ENCODE data around the gene UBE2Z. TPM values are rescaled to one million over a fixed set of nuclear protein-coding genes. Genes with fewer than 3 reads are reported as not detected.

UBE2Z gene
- total and polyA plus RNA-seq, 2 of the 13 experiments (the other 11 are each of a cell fraction or from before 2014, with no cell fraction given): 63.2 to 122 TPM

- TF ChIP-seq ZNF569 (CRISPR knock-in tag; IDR thresholded peaks at IDR 0.05; ENCODE audit: borderline replicate concordance) (no peak), ARNT (IDR thresholded peaks at IDR 0.05) (no peak), ZNF790 (CRISPR knock-in tag; IDR thresholded peaks at IDR 0.05; ENCODE audit: borderline replicate concordance) (peak; percentile 65; the same call in 1 of the 2 replicates), ZNF275 (CRISPR knock-in tag; IDR thresholded peaks at IDR 0.05; ENCODE audit: borderline replicate concordance) (peak; percentile 91; the same call in 1 of the 2 replicates), RBAK (CRISPR knock-in tag; IDR thresholded peaks at IDR 0.05) (no peak), ZNF124 (CRISPR knock-in tag; IDR thresholded peaks at IDR 0.05) (peak; percentile 83; the same call in 1 of the 2 replicates), ZNF670 (CRISPR knock-in tag; IDR thresholded peaks at IDR 0.05; ENCODE audit: borderline replicate concordance) (0 out of 2 replicates have a peak, but pooled peaks have one; percentile 60), CREB1 (IDR thresholded peaks at IDR 0.05) (0 out of 2 replicates have a peak, but pooled peaks have one; percentile 32), CREB1 (CRISPR knock-in tag; IDR thresholded peaks at IDR 0.05) (peak; percentile 82), EP300 (IDR thresholded peaks at IDR 0.05; ENCODE audit: low read depth in 2 of 2, low read length in 2 of 2) (0 out of 4 replicates have a peak, but pooled peaks of 1 of the 2 experiments have one; percentile 43), EP300 (CRISPR knock-in tag; IDR thresholded peaks at IDR 0.05; ENCODE audit: borderline replicate concordance) (peak; percentile 64), ZBTB40 (IDR thresholded peaks at IDR 0.05) (no peak), ZBTB40 (CRISPR knock-in tag; IDR thresholded peaks at IDR 0.05) (peak; percentile 63; the same call in 1 of the 2 replicates), SKI (IDR thresholded peaks at IDR 0.05; ENCODE audit: partially characterized antibody) (peak; percentile 64), KDM3A (CRISPR knock-in tag; IDR thresholded peaks at IDR 0.05; ENCODE audit: low read depth) (peak; percentile 98), ZNF691 (CRISPR knock-in tag; IDR thresholded peaks at IDR 0.05; ENCODE audit: borderline replicate concordance, low read depth) (peak; percentile 95)
Observed at GRCh38 chr17:48908047-48908843, at the start of gene UBE2Z (continued).

All from HepG2 (cell line).